ENCODE measurements around the gene MYL11. TPM values are rescaled to one million over a fixed set of nuclear protein-coding genes. Genes with fewer than 3 reads are reported as not detected.

The MYL11 gene
- total and polyA plus RNA-seq, 5 donors: 0.35 to 0.94 (median 0.86) TPM; not detected in 2

GRCh38 chr16:30354423-30355143, 20.0 kb upstream of the MYL11 start:
- H3K4me3 ChIP-seq (ENCODE audit: low read length): peak overlapping the region; percentile 84
- ATAC-seq (peak; percentile 23 to 44), DNase-seq (peak in 1 of 3 donors; percentile 47)
- H3K4me1 ChIP-seq (ENCODE audit: control insufficient read depth, insufficient read depth, low read length): peaks cover 16% of the 10 kb centered on the region
- intact Hi-C loops (cut with DNase I): loop anchor here in 1 of 4 donors (10.0 kb wide), 1 partner anchor 50 kb away; the partner anchor contains the start of gene ZNF771
- peak overlapping the region; percentile 95 for H3K27ac ChIP-seq (ENCODE audit: low read length)
- H3K9me3 ChIP-seq (ENCODE audit: control insufficient read depth, low read length): no peaks in the 10 kb centered on the region
- 1% methylated on average over 36 of the region's 36 CpGs for WGBS
- H3K27me3 ChIP-seq (ENCODE audit: control insufficient read depth, insufficient read depth): no peaks in the 10 kb centered on the region

GRCh38 chr16:30355144-30355953, 19.3 kb upstream of the MYL11 start, which contains the start of gene CD2BP2:
CD2BP2 (minus strand) TSS chr16:30355308; CDS start chr16:30354681, 627 bp downstream.
- ATAC-seq: peak; percentile 91 to 92
- Histone ChIP-seq H3K4me1 (ENCODE audit: control insufficient read depth, insufficient read depth, low read length) (peaks cover 16% of the 10 kb centered on the region), H3K27ac (ENCODE audit: low read length) (peak within 1 kb of the TSS; percentile 98), H3K9me3 (ENCODE audit: control insufficient read depth, low read length) (no peaks in the 10 kb centered on the region), H3K27me3 (ENCODE audit: control insufficient read depth, insufficient read depth) (no peaks in the 10 kb centered on the region), H3K4me3 (ENCODE audit: low read length) (peak within 1 kb of the TSS; percentile 84)
- intact Hi-C loops (cut with DNase I): loop anchor here in 1 of 4 donors (10.0 kb wide), 1 partner anchor 49 kb away; the partner anchor contains the start of gene ZNF771
- DNase-seq: peak; percentile 98
- WGBS: under 1% methylated on average over 45 of the region's 45 CpGs

- H3K27ac ChIP-seq (ENCODE audit: low read length): peak overlapping the region; percentile 98
- DNase-seq (no peak), ATAC-seq (no peak)
- H3K9me3 ChIP-seq (ENCODE audit: control insufficient read depth, low read length): no peaks in the 10 kb centered on the region
- no peaks in the 10 kb centered on the region for H3K27me3 ChIP-seq (ENCODE audit: control insufficient read depth, insufficient read depth)
- intact Hi-C loops (cut with DNase I): loop anchor here in 1 of 4 donors (10.0 kb wide), 1 partner anchor 49 kb away; the partner anchor contains the start of gene ZNF771
- peaks cover 16% of the 10 kb centered on the region for H3K4me1 ChIP-seq (ENCODE audit: control insufficient read depth, insufficient read depth, low read length)
- peak overlapping the region; percentile 84 for H3K4me3 ChIP-seq (ENCODE audit: low read length)
- WGBS: 58% methylated on average over 7 of the region's 7 CpGs
These were observed 18.7 kb upstream of the MYL11 start for GRCh38 chr16:30355954-30356308.

GRCh38 chr16:30356401-30357084, 18.1 kb upstream of the MYL11 start:
- Histone ChIP-seq H3K4me3 (ENCODE audit: low read length) (no peak overlapping the region), H3K4me1 (ENCODE audit: control insufficient read depth, insufficient read depth, low read length) (peaks cover 14% of the 10 kb centered on the region), H3K27ac (ENCODE audit: low read length) (peak overlapping the region; percentile 98), H3K9me3 (ENCODE audit: control insufficient read depth, low read length) (no peaks in the 10 kb centered on the region), H3K27me3 (ENCODE audit: control insufficient read depth, insufficient read depth) (no peaks in the 10 kb centered on the region)
- ATAC-seq (no peak), DNase-seq (peak in 2 of 3 donors; percentile 67 to 71)
- WGBS: 69% methylated on average over 12 of the region's 12 CpGs
- intact Hi-C loops (cut with DNase I): loop anchor here in 1 of 4 donors (10.0 kb wide), 1 partner anchor 48 kb away; the partner anchor contains the start of gene ZNF771

GRCh38 chr16:30357085-30357714, 17.4 kb upstream of the MYL11 start:
- 66% methylated on average over 5 of the region's 5 CpGs for WGBS

GRCh38 chr16:30357715-30358576, 16.7 kb upstream of the MYL11 start:
- H3K27ac ChIP-seq (ENCODE audit: low read length): no peak overlapping the region
- DNase-seq: peak in 2 of 3 donors; percentile 43 to 53
- 85% methylated on average over 37 of the region's 37 CpGs for whole genome bisulfite sequencing

More at GRCh38 chr16:30357085-30357714, 17.4 kb upstream of the MYL11 start:
- ATAC-seq (no peak), DNase-seq (no peak)
- H3K9me3 ChIP-seq (ENCODE audit: control insufficient read depth, low read length): no peaks in the 10 kb centered on the region
- H3K27ac ChIP-seq (ENCODE audit: low read length): no peak overlapping the region
- no peak overlapping the region for H3K4me3 ChIP-seq (ENCODE audit: low read length)
- intact Hi-C loops (cut with DNase I): loop anchor here in 1 of 4 donors (10.0 kb wide), 1 partner anchor 48 kb away; the partner anchor contains the start of gene ZNF771
- no peaks in the 10 kb centered on the region for H3K27me3 ChIP-seq (ENCODE audit: control insufficient read depth, insufficient read depth)
- H3K4me1 ChIP-seq (ENCODE audit: control insufficient read depth, insufficient read depth, low read length): peaks cover 10% of the 10 kb centered on the region

GRCh38 chr16:30358577-30358936, 16.0 kb upstream of the MYL11 start:
- Histone ChIP-seq H3K4me1 (ENCODE audit: control insufficient read depth, insufficient read depth, low read length) (peaks cover 2% of the 10 kb centered on the region), H3K9me3 (ENCODE audit: control insufficient read depth, low read length) (no peaks in the 10 kb centered on the region), H3K27ac (ENCODE audit: low read length) (no peak overlapping the region), H3K27me3 (ENCODE audit: control insufficient read depth, insufficient read depth) (no peaks in the 10 kb centered on the region), H3K4me3 (ENCODE audit: low read length) (no peak overlapping the region)
- DNase-seq (peak in 1 of 3 donors; percentile 2), ATAC-seq (no peak)
- 94% methylated on average over 9 of the region's 9 CpGs for WGBS
- intact Hi-C loops (cut with DNase I): loop anchor here in 1 of 4 donors (10.0 kb wide), 1 partner anchor 46 kb away; the partner anchor contains the start of gene ZNF771

More at GRCh38 chr16:30357715-30358576, 16.7 kb upstream of the MYL11 start:
- H3K4me1 ChIP-seq (ENCODE audit: control insufficient read depth, insufficient read depth, low read length): peaks cover 3% of the 10 kb centered on the region
- intact Hi-C loops (cut with DNase I): loop anchor here in 1 of 4 donors (10.0 kb wide), 1 partner anchor 47 kb away; the partner anchor contains the start of gene ZNF771
- no peak overlapping the region for H3K4me3 ChIP-seq (ENCODE audit: low read length)
- no peaks in the 10 kb centered on the region for H3K9me3 ChIP-seq (ENCODE audit: control insufficient read depth, low read length)
- no peaks in the 10 kb centered on the region for H3K27me3 ChIP-seq (ENCODE audit: control insufficient read depth, insufficient read depth)
- no peak for ATAC-seq

- ATAC-seq (no peak), DNase-seq (peak in 2 of 3 donors; percentile 41)
- H3K4me1 ChIP-seq (ENCODE audit: control insufficient read depth, insufficient read depth, low read length): peaks cover 2% of the 10 kb centered on the region
- no peaks in the 10 kb centered on the region for H3K9me3 ChIP-seq (ENCODE audit: control insufficient read depth, low read length)
- H3K27ac ChIP-seq (ENCODE audit: low read length): no peak overlapping the region
- H3K4me3 ChIP-seq (ENCODE audit: low read length): no peak overlapping the region
- H3K27me3 ChIP-seq (ENCODE audit: control insufficient read depth, insufficient read depth): no peaks in the 10 kb centered on the region
- intact Hi-C loops (cut with DNase I): loop anchor here in 1 of 4 donors (10.0 kb wide), 1 partner anchor 46 kb away; the partner anchor contains the start of gene ZNF771
- WGBS: 87% methylated on average over 28 of the region's 28 CpGs
These were observed 15.4 kb upstream of the MYL11 start for GRCh38 chr16:30358990-30359870.

GRCh38 chr16:30359871-30360170, 14.8 kb upstream of the MYL11 start:
- H3K4me1 ChIP-seq (ENCODE audit: control insufficient read depth, insufficient read depth, low read length): peaks cover 2% of the 10 kb centered on the region
- H3K4me3 ChIP-seq (ENCODE audit: low read length): no peak overlapping the region
- H3K27ac ChIP-seq (ENCODE audit: low read length): no peak overlapping the region
- no peaks in the 10 kb centered on the region for H3K9me3 ChIP-seq (ENCODE audit: control insufficient read depth, low read length)
- intact Hi-C loops (cut with DNase I): loop anchor here in 1 of 4 donors (10.0 kb wide), 1 partner anchor 45 kb away; the partner anchor contains the start of gene ZNF771
- ATAC-seq (no peak), DNase-seq (peak in 2 of 3 donors; percentile 30 to 42)
- WGBS: 84% methylated on average over 6 of the region's 6 CpGs
- no peaks in the 10 kb centered on the region for H3K27me3 ChIP-seq (ENCODE audit: control insufficient read depth, insufficient read depth)
